Panc1 (cell line): ENCODE data around the gene CLCN6.

ENCODE experiments used
- CTCF ChIP-seq: fragments of 450-650 bp; IDR thresholded peaks from 2 replicates; pipeline ENCODE4 v1.5.1; 2017; ENCODE audit warnings: mild to moderate bottlenecking
- POLR2AphosphoS5 ChIP-seq: IDR thresholded peaks from 2 replicates; pipeline ENCODE4 v1.6.1; 2012; ENCODE audit warnings: mild to moderate bottlenecking, low read depth, low read length, moderate library complexity
- SIN3A ChIP-seq: IDR thresholded peaks from 2 replicates; pipeline ENCODE4 v1.6.1; 2012; ENCODE audit warnings: low read depth, mild to moderate bottlenecking, low read length, moderate library complexity, borderline replicate concordance; ENCODE audit not compliant: insufficient read depth
- TCF7L2 ChIP-seq: IDR thresholded peaks from 2 replicates; pipeline ENCODE4 v1.6.1; 2011; ENCODE audit warnings: mild to moderate bottlenecking, low read depth, low read length, inconsistent platforms
- TF ChIP-seq, protein P1 (sequence below), 2 experiments: IDR thresholded peaks; 2 replicates each; pipeline ENCODE4 v1.6.1; 2011 to 2012; ENCODE audit warnings: low read depth in 2 of 2, control low read depth in 1 of 2, low read length in 1 of 2, mild to moderate bottlenecking in 1 of 2, moderate library complexity in 1 of 2; ENCODE audit not compliant: insufficient read depth in 1 of 2

DNA sequence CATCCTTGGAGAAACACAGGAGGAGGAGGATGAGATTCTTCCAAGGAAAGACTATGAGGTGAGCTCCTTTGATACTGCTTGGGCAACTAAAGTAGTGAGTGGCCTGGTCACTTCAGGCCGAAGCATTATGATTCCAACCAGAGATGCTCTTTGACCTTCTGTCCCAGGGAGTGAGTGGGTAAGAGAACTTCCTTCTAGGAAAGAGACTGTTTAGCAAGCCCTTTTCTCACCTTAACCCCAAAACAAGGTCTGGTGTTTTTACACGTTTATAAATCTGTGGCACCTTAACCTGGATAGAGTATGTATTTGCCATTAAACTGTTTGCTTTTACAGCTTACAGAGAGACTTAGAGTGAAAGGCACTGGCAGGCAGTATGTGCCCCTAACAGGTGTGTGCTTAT is 1.1 kb downstream of the CLCN6 start:
- TF ChIP-seq CTCF: no peak
- TF ChIP-seq POLR2AphosphoS5: no peak
- TF ChIP-seq, protein P1, sequence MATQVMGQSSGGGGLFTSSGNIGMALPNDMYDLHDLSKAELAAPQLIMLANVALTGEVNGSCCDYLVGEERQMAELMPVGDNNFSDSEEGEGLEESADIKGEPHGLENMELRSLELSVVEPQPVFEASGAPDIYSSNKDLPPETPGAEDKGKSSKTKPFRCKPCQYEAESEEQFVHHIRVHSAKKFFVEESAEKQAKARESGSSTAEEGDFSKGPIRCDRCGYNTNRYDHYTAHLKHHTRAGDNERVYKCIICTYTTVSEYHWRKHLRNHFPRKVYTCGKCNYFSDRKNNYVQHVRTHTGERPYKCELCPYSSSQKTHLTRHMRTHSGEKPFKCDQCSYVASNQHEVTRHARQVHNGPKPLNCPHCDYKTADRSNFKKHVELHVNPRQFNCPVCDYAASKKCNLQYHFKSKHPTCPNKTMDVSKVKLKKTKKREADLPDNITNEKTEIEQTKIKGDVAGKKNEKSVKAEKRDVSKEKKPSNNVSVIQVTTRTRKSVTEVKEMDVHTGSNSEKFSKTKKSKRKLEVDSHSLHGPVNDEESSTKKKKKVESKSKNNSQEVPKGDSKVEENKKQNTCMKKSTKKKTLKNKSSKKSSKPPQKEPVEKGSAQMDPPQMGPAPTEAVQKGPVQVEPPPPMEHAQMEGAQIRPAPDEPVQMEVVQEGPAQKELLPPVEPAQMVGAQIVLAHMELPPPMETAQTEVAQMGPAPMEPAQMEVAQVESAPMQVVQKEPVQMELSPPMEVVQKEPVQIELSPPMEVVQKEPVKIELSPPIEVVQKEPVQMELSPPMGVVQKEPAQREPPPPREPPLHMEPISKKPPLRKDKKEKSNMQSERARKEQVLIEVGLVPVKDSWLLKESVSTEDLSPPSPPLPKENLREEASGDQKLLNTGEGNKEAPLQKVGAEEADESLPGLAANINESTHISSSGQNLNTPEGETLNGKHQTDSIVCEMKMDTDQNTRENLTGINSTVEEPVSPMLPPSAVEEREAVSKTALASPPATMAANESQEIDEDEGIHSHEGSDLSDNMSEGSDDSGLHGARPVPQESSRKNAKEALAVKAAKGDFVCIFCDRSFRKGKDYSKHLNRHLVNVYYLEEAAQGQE (IDR thresholded peaks at IDR 0.05; ENCODE audit: insufficient read depth in 1 of 2, low read depth in 2 of 2, low read length in 1 of 2): no peak
- TF ChIP-seq TCF7L2: no peak
- TF ChIP-seq SIN3A: no peak
